MCF 10A (cell line): ENCODE data around the gene RNF207. TPM values are rescaled to one million over a fixed set of nuclear protein-coding genes. Genes with fewer than 3 reads are reported as not detected.

Experiments
- Bru-seq: library from RNA; stranded (reverse); fragments of 400-500 nt; gene quantifications from one replicate; lab custom pipeline; 2021; lab: Mats Ljungman, UMichigan
- BruChase-seq, 2 experiments: library from RNA; stranded (reverse); fragments of 400-500 nt; gene quantifications; one replicate each; lab custom pipeline; 2021; lab: Mats Ljungman, UMichigan
- BruUV-seq: library from RNA; stranded (reverse); fragments of 400-500 nt; replicated peaks from 2 replicates; lab custom pipeline; 2021; lab: Mats Ljungman, UMichigan
- CTCF ChIA-PET: fragments of 300-600 bp; sonication (Branson Sonifier 250); formaldehyde crosslinking; extraction: SDS; loops from one replicate; lab custom pipeline; 2021; ENCODE audit warnings: antibody characterized with exemption, inconsistent platforms; lab: Yijun Ruan, JAX
- POLR2A ChIA-PET: fragments of 300-600, 350-650 bp; sonication (Branson Sonifier 250); formaldehyde crosslinking; extraction: SDS; loops from one replicate; lab custom pipeline; 2020; ENCODE audit warnings: antibody characterized with exemption, inconsistent platforms; lab: Yijun Ruan, JAX
- DNase-seq: peaks from one replicate; pipeline ENCODE4 v3.0.0-alpha.2; 2018; ENCODE audit not compliant: unreplicated experiment
- H3K27ac Mint-ChIP-seq: one replicate; pipeline ENCODE4 v1.8.0; 2022; ENCODE audit warnings: mild to moderate bottlenecking, low read depth, mixed read lengths; ENCODE audit not compliant: unreplicated experiment
- H3K27me3 Mint-ChIP-seq: one replicate; pipeline ENCODE4 v1.8.0; 2022; ENCODE audit warnings: mixed read lengths; ENCODE audit not compliant: insufficient read depth, unreplicated experiment
- H3K36me3 Mint-ChIP-seq: one replicate; pipeline ENCODE4 v1.8.0; 2022; ENCODE audit warnings: mild to moderate bottlenecking, moderate library complexity, mixed read lengths; ENCODE audit not compliant: insufficient read depth, unreplicated experiment
- H3K4me1 Mint-ChIP-seq: one replicate; pipeline ENCODE4 v1.8.0; 2022; ENCODE audit warnings: mixed read lengths; ENCODE audit not compliant: insufficient read depth, unreplicated experiment
- H3K4me3 Mint-ChIP-seq: one replicate; pipeline ENCODE4 v1.8.0; 2022; ENCODE audit warnings: mild to moderate bottlenecking, moderate library complexity, mixed read lengths; ENCODE audit not compliant: unreplicated experiment
- H3K9me3 Mint-ChIP-seq: one replicate; pipeline ENCODE4 v1.8.0; 2022; ENCODE audit warnings: mixed read lengths; ENCODE audit not compliant: unreplicated experiment
- intact Hi-C: fragments of 100-400 bp; cut with micrococcal nuclease; formaldehyde crosslinking; loops from 2 replicates; pipeline ENCODE4 v1.14.1; 2022
- long read RNA-seq: library from polyadenylated mRNA; stranded (forward); transcript quantifications from one replicate; pipeline ENCODE4 v2.0.0, GENCODE V29; 2022
- total RNA-seq: library from RNA; stranded (reverse); gene quantifications from 2 replicates; pipeline ENCODE4 v1.2.3, GENCODE V29; 2022
- TF ChIP-seq, protein P1 (sequence below): fragments of 200-600 bp; IDR thresholded peaks from one replicate; pipeline ENCODE4 v1.8.0; 2022; ENCODE audit warnings: antibody characterized with exemption, mild to moderate bottlenecking; ENCODE audit not compliant: unreplicated experiment

The RNF207 gene, protein sequence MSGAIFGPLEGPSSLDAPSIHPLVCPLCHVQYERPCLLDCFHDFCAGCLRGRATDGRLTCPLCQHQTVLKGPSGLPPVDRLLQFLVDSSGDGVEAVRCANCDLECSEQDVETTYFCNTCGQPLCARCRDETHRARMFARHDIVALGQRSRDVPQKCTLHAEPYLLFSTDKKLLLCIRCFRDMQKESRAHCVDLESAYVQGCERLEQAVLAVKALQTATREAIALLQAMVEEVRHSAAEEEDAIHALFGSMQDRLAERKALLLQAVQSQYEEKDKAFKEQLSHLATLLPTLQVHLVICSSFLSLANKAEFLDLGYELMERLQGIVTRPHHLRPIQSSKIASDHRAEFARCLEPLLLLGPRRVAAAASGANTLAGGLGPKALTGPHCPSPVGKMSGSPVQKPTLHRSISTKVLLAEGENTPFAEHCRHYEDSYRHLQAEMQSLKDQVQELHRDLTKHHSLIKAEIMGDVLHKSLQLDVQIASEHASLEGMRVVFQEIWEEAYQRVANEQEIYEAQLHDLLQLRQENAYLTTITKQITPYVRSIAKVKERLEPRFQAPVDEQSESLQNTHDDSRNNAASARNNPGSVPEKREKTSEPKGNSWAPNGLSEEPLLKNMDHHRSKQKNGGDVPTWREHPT
- total RNA-seq (6.2 and 12.4 TPM in 2 replicates), Bru-seq, nascent RNA (percentile 49 among the genes with signal in this experiment), BruChase-seq, experiment 1, labeled RNA remaining after a 6-hour chase (percentile 50 among the genes with signal in this experiment), BruChase-seq, experiment 2, labeled RNA remaining after a 2-hour chase (percentile 50 among the genes with signal in this experiment)
- long read RNA-seq, partial matches to known transcripts = 0 of 5 reads
- long read RNA-seq, other reads (novel, unspliced or antisense) = 5 of 5 reads

DNA sequence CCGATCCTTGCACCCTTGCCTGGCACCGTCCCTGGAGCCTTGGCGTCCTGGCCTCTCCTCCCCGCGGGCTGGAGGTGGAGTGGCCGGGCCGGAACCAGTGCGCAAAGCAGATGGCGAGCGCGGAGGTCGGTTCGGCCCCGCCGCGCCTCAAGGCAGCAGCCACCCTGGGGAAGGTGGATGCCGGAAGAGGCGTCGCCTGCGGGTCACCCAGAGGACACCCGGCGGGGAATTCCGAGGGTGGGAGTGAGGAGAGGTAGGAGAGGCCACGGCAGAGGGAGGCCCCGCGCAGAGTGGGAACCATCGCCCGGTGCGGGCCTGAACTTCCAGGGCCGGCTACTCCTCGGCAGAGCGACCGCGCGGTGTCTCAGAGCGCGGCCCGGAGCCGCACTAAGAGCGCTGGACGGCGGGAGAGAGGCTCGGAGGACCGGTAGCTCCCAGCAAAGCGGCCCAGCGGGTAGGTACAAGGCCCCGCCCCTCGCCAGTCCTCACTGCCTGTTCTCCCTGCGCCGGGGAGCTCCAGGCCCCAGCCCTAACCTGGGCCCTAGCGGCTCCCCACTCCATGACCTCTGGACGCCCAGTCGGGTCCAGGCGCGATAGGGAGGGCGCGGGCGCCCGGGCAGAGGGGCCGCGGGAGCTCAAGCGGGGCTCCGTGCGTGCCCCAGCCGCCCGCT is at the start of gene RNF207:
TSS of gene RNF207 (plus strand) at position 271 of the 671 bp plus-strand sequence. CDS start 417 bp downstream, outside the sequence.
- H3K27me3 Mint-ChIP-seq = no peaks in the 10 kb centered on the region
- peak within 1 kb of the TSS; percentile 71 for H3K4me3 Mint-ChIP-seq
- intact Hi-C loops = loop anchor here (10.0 kb wide), 1 partner anchor 151 kb away; no protein-coding TSS in a partner anchor
- H3K9me3 Mint-ChIP-seq = no peaks in the 10 kb centered on the region
- DNase-seq = peak; percentile 72
- H3K27ac Mint-ChIP-seq = no peak within 1 kb of the TSS
- H3K4me1 Mint-ChIP-seq = no peaks in the 10 kb centered on the region
- TF ChIP-seq, protein P1, sequence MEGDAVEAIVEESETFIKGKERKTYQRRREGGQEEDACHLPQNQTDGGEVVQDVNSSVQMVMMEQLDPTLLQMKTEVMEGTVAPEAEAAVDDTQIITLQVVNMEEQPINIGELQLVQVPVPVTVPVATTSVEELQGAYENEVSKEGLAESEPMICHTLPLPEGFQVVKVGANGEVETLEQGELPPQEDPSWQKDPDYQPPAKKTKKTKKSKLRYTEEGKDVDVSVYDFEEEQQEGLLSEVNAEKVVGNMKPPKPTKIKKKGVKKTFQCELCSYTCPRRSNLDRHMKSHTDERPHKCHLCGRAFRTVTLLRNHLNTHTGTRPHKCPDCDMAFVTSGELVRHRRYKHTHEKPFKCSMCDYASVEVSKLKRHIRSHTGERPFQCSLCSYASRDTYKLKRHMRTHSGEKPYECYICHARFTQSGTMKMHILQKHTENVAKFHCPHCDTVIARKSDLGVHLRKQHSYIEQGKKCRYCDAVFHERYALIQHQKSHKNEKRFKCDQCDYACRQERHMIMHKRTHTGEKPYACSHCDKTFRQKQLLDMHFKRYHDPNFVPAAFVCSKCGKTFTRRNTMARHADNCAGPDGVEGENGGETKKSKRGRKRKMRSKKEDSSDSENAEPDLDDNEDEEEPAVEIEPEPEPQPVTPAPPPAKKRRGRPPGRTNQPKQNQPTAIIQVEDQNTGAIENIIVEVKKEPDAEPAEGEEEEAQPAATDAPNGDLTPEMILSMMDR = no peak
- BruUV-seq = no TSS peak
- ChIA-PET CTCF (interaction anchor here (0.5 to 1.2 kb wide), 6 partner anchors 8 to 40 kb away, joined by 3 to 6 read pairs (median 4); no protein-coding TSS in a partner anchor), POLR2A (interaction anchor here (0.9 to 3.1 kb wide), 5 partner anchors 10 to 396 kb away, joined by 3 to 10 read pairs (median 4); partner anchors contain the start of gene ICMT)
- H3K36me3 Mint-ChIP-seq = no peaks in the 10 kb centered on the region

DNA sequence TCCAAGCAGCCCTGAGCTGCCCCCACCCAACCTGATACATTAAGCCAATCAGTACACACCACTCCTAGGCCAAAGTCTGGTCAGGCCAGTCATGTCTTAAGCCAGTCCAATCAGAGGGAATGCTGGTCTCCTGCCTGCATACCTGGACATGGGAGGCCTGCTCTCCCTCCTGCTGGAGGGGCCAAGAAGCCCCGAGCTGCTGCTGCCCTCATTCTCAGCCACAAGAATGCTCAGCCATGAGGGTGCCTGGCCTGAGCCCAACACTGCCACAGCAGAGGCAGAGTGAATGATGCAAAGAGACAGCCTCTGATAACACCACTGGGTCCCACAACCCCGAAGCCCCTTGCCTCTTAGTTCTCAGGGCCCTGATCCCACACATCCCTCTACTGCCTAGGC is 48.8 kb upstream of the RNF207 start:
- Mint-ChIP-seq H3K9me3 (no peaks in the 10 kb centered on the region), H3K36me3 (no peaks in the 10 kb centered on the region), H3K4me1 (peaks cover 26% of the 10 kb centered on the region), H3K27me3 (peaks cover 7% of the 10 kb centered on the region), H3K27ac (no peak overlapping the region), H3K4me3 (no peak overlapping the region)
- BruUV-seq = no TSS peak
- CTCF ChIA-PET = interaction anchor here (0.5 to 1.2 kb wide), 4 partner anchors 12 to 186 kb away, joined by 3 to 6 read pairs (median 4); no protein-coding TSS in a partner anchor
- intact Hi-C loops = no loop called here
- TF ChIP-seq, protein P1 = no peak
- DNase-seq = peak; percentile 16
- POLR2A ChIA-PET = interaction anchor here (1.1 to 1.6 kb wide), 3 partner anchors 12 to 79 kb away, joined by 3 to 10 read pairs (median 3); no protein-coding TSS in a partner anchor

DNA sequence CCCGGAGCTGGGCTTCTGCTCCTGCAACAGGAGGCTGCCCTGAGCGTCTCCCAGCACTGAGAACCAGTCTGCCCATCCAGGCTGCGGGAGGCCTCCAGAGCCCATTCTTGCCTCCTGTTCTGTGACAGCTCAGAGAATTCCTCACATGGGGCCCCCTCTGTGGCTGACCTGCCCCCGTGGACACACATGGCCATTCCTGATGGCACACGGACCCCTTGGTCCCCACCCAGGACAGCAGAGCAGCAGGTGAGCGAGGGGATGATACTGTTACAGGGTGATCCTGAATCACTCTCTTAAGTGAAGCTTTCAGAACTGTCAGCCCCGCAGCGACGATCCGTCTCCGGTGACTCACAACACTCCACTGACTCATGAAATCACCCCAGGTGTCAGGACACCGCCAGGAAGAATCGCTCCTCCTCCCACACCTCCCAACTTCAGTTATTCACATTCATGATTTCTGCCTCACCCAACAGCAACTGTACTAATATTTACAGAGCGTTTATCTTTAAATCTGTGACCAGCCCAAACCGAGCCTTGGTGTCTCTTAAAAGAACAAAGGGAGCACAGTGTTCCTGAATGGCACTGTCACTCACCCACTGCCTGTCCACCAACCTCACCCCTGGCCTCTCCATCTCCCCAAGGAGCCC is 48.3 kb upstream of the RNF207 start:
- H3K9me3 Mint-ChIP-seq = no peaks in the 10 kb centered on the region
- intact Hi-C loops = no loop called here
- H3K27ac Mint-ChIP-seq = peak overlapping the region; percentile 84
- POLR2A ChIA-PET = interaction anchor here (1.1 to 1.6 kb wide), 4 partner anchors 13 to 79 kb away, joined by 3 to 10 read pairs (median 3); no protein-coding TSS in a partner anchor
- TF ChIP-seq, protein P1 = no peak
- peaks cover 26% of the 10 kb centered on the region for H3K4me1 Mint-ChIP-seq
- DNase-seq = peak; percentile 92
- H3K4me3 Mint-ChIP-seq = no peak overlapping the region
- BruUV-seq = no TSS peak
- H3K27me3 Mint-ChIP-seq = peaks cover 2% of the 10 kb centered on the region
- CTCF ChIA-PET = interaction anchor here (0.5 to 1.3 kb wide), 9 partner anchors 12 to 185 kb away, joined by 3 to 6 read pairs (median 4); no protein-coding TSS in a partner anchor
- H3K36me3 Mint-ChIP-seq = no peaks in the 10 kb centered on the region
